Ramos (cell line): Measurements from ENCODE around the gene ABHD2.
"Not testable (repeated sequence)": the region's sequence is repeated elsewhere in the genome, so short reads cannot be mapped to it uniquely, and the experiment has no call there.

Experiments
- in situ Hi-C: fragments of 300-500 bp; cut with MboI; formaldehyde crosslinking; loops from one replicate; pipeline ENCODE4 v1.14.3; 2022; ENCODE audit warnings: low sequenced_read_pairs; ENCODE audit not compliant: unreplicated experiment

The ABHD2 gene

DNA sequence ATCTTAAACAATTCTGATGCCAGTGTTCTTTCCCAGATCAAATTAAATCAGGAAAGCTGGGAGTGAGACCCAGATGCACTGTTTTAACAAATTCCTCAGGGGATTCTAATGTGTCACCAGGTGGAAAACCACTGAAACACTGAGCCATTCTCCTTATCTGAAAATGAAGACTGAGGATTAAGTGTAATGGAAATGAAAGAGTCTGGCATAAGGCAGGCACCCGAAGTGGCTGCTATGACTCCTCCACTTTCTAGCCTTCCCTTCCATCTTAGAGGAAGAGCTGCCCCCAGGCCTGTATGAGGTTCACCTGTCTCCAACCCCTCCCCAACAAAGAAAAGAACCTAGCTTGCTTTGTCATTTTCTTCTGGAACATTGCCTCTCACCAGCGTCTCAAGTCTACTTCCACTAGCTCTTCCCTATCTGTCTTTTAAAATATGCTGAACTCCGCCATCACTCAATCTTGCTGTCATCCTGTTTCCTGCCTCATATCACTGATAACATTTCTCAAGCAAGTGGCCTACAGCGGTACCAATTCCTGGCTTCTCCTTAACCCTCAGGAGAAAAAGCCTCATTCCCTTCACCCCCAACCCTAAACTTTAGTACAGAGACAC lies 13.7 kb upstream of the ABHD2 start:
- in situ Hi-C loops: no loop called here

DNA sequence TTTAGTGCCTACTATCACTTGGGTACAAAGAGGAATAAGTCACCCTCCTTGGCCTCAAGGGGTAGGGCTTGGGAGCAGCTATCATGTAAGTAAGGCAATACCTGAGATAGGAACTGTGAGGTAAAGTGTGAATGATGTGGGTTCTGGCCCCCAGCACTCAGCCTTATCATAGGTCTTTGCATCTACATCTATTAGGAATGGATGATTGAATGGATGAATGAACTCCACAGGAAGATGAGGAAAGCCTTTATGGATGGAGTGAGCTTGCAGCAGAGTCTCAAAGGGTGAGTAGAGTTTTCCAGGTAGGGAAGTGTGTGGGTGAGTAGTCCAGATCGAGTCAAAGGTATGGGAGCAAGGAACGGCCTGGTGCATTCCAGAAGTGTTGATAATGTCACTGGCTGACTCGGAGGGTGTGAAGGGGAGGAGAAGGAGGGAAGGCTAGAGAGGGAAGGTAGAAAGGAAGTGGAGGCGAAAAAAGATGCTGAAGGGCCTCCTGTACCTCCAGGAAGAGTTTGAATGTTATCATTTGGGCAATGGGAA lies 13.1 kb upstream of the ABHD2 start:
- in situ Hi-C loops: no loop called here

DNA sequence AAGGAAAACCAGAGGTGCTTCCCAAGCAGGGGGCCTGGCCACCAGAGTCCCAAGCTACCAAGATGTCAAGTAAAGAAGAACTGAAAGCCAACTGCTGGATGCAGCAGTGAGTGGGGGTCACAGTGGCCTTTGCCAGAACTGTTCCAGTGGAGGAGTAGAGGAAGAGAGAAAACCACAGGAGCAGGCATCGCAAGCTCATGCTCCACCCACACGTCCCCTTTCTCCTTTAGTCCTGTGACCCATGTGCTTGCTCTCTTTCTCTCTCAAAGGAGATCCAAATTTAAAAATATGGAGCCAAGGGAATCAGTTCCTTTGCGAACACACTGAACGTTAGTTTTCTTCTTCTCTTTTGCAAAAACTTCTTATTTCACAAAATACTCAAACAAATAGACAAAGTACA lies 12.4 kb upstream of the ABHD2 start:
- in situ Hi-C loops: no loop called here

DNA sequence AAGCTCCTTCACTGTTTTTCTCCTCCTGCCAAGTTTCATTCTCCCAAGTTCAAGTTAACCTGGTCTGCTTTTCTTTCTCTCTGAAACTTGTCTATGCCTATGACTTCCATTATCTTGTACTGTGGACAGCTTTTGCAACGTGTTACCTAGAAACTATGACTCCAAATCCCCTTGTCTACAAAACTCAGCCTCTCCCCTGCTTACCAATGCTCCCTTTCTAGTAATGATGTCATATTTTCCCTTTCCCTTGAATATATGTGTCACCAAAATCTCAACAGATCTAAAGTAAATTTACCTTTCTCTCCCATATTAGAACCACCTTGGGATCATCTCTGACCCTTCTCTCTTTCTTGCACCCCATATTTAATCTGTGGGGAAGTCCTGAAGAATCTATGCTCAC lies 10.5 kb upstream of the ABHD2 start:
- in situ Hi-C loops: no loop called here

DNA sequence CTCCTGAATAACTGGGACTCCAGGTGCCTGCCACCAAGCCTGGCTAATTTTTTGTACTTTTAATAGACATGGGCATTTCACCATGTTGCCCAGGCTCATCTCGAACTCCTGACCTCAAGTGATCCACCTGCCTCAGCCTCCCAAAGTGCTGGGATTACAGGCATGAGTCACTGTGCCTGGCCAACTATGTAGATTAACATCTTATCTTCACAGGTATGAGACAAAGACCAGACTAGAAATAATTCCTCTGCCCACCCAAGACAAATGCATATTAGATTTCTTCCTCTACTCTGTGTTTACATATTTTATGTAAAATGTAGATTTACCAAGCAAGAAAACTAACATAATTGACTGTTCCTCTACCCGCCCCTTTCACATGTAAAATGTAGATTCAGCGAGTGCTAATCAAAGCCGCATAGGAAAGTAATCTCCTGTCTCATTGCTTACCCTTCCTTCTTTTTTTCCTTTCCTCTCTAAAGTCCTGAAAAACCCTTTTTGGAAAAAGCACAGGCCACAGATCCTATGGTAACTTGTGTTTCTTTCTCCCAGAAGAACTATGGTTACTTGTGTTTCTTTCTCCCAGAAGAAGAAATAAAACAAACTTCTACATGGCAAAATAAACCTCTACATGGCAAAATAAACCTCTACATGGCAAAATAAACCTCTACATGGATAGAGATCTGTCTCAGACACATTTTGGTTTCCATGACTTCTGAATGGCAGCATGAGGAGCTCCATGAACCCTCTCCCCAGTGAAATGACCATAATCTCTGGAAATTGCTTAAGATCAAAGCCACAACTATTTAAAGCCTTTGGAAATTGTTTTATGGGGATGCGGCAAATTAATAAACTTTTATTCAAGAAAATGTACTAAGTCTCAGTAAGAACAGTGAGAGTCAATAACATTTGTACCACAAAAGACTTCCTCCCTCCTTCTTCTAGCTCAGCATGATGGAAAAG lies 9.1 kb upstream of the ABHD2 start:
- in situ Hi-C loops: no loop called here

DNA sequence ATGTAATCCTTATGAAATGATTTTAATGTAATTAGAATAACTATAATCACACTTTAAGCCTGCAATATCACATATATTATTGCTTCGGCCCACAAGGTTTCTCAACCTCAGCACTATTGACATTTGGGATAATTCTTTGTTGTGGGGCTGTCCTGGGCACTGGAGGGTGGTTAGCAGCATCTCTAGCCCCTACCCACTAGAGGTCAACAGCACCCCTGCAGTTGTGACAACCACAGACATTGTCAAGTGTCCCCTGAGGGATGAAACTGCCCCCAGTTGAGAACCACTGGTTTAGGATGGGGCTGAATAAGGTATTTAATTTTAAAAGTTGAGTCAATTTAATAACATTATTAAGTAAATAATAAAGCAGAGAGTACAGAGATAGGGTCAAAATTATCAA lies 6.4 kb upstream of the ABHD2 start:
- in situ Hi-C loops: no loop called here

DNA sequence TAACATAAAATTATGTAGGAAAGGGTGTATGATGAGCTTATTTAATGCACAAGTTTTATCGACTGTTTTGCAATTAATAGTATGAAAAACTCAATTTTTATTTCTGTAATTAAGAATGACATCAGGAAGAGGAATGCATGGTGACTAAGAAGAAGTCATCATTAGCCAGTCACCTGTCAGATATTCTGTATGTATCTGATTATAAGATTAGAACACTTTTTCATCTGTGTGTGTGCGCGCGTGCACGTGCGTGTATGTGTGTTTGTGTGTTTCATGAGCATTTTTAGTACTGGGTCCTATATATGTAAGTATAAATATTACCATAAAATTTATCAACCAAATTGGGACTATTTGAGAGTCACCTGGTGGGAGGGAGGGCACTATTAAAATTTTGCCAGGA lies 5.0 kb upstream of the ABHD2 start:
- in situ Hi-C loops: no loop called here

DNA sequence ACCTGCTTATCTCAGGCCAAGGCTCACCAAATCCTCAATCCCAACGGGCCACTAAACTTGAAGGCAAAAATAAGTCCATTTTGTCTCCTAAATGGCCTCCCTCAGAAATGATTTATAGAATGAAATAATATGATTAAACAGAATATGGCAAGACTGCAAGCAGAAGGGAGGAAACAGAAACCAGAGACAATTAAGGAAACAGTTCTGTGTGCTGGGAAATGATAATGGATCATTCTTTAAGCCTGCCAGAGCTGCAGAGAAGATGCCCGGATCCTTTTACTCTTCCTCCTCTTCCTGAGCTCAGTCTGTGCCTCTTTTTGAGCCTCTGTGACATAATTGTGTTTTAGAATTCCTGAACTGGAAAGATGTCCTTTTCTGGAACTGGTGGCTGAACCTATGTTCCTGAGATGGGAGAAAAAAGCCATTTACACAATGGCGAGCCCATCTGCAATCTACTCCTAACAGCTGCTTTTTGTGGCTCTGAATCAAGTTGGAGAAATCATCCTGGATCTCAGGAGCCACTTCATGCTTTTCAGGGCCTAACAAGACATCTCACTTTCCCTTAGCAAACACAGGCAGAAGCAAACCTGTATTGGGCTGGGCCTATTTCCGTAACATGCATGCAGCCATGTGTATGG lies 2.8 kb upstream of the ABHD2 start:
- in situ Hi-C loops: no loop called here

DNA sequence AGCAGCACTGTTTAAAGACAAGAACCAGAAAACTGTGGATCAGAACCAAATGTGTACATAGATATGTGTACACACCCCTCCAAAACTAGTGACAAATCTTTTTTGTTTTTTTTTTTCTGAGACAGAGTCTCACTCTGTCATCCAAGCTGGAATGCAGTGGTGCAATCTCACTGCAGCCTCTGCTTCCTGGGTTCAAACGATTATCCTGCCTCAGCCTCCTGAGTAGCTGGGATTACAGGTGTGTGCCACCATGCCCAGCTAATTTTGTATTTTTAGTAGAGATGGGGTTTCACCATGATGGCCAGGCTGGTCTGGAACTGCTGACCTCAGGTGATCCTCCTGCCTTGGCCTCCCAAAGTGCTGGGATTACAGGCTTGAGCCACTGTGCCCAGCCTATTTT lies 2.3 kb upstream of the ABHD2 start:
- in situ Hi-C loops: not testable (repeated sequence)

DNA sequence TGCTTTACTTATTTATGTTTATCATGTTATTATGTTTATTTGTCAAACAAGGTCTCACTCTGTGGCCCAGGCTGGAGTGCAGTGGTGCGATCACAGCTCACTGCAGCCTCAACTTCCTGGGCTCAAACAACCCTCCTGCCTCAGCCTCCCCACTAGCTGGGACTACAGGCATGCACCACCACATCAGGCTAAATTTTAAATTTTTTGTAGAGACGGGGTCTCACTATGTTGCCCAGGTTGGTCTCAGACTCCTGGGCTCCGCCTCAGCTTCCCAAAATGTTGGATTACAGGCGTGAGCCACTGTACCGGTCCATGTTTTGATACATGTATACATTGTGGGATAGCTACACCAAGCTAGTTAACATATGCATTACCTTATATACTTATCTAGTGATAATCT lies 1.9 kb upstream of the ABHD2 start:
- in situ Hi-C loops: not testable (repeated sequence)

DNA sequence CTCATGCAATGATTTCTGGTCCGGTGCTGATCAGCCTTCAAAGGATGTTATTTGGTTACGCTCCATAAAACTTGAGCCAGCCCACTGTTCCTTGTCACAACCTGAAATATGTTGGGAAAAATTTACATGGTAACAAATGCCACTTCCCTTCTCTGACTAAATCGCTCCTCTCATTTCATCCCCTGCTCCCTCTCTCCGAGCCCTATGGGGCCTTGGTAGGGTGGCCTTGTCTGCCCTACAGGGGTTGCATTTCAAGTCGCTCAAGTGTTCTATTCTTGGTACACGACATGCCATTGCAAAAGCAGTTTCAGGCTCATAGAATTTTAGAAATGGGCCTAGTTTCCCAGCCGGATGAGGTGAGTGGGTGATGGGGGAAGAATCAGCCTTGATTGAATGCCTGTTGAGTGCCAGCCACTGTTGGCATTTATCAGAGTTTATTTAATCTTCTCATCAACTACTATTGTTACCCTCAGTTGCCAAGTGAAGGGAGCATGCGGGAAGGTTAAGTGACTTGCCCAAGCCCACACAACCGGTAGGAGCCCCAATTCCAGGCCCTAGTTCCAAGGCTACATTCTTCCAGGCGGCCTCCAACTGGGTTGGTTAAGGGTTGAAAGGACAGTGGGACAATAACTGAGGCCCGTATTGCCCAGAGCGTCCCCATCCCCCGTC lies 961 bp upstream of the ABHD2 start:
- in situ Hi-C loops: no loop called here

DNA sequence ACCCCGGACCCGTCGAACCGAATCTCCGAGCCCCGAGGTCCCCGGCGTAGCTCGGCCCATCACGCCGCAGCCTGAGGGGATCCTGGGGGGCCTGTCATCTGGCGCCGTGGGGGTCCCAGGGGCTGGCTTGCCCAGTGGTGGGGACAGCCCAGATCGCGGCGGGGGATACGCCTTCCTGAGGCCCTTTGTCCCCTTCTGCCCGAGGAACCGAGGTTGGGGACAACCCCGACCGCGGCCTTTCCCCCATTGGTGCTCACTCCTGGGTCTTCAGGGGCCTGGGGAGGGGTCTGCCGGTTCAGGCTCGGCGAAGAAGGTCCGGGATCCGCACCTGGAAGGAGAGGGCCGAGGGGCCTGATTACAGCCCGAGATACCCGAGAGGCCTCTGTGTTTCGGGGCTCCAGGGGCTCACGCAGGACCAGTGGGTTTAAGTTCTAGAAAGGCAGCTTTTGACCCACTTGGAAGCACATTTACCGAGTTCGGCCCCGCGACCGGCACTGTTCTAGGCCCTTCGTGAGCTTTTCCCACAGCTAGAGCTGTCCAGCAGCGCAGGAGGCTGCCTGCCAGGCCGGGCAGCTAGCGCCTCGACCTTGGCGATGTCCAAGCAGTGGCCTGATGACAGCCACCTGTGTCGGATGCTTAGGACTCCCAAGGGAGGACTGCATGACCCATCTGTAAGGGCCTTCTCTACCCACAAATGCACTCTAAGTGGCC lies 504 bp downstream of the ABHD2 start:
- in situ Hi-C loops: no loop called here

DNA sequence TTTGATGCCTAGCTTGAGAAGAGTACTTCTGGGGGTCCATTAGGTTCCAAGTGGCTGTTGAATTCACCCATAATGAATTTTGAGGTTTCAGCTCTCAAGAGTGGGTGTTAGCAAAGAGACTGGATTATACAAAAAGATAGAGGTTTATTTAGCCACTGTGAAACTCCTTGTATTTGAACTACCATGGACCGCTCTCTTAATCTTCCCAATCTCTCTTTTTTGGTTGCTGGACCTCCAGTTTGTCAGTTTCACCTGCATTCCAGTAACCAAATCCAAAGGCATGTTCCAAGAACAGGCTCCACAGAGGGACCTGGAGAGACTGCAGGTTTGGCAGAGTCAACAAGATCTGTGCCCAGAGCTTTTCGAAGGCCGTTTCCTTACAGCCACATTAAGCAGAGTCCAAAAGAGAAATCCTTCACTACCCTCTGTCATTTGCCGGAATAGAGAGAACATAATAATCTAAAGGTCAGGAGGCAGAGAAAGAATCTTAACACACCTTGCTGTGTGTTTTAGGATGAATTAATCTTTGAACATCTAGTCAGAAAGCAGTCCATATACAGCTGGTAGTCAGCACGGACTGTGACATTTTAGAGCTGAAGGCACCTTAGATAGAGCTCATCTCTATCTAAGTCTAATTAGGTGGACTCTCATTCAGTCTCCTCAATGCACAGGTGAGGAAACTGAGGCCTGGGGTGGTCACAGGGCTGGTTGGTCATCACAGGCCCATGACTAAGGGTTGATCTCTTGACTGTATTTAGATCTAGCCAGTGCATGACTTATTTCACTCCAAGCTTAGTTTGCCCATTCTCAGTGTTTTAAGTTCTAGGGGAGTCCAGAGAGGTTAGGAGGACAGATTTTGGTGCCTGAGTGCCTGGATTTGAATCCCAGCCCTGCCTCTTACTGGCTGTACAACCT lies 1.3 kb downstream of the ABHD2 start:
- in situ Hi-C loops: no loop called here

DNA sequence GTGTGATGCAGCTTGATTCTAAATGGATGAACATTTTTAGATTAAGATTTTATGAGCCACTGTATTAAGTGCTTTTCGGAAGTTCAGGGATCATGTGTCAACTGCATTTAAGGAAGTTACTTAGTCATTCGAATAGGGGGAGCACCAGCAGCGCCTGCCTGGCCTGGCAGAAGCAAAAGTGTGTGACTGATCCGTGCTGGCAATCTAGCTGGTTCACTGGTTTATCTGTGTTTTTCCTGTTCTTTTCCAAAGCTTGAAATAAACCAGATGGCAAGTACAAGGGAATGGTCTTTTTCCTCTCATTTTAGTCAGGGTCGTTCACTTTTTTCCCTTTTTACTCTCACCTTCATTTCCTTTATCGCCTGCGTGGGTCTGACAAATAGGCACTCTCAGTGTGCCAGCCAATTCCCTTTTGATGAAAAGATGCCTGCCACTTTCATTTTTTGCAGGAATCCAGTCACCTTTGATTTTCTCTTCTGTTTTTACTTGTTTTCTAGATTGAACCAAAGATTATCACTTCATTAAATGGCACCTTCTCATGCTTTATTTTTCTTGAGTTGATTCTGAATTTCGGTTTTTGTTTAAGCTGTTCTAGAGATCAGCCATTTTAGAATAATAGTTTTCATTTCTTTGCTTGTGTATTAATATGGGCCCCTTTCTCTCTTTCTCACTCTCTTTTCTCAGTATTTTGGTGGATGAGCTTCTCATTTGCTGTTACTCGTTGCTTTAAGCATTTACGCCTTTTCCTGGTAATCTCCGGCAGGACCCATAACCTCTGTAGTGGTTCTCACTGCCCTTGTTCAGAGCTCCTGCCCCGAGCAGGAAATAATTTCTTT lies 2.8 kb downstream of the ABHD2 start:
- in situ Hi-C loops: no loop called here

DNA sequence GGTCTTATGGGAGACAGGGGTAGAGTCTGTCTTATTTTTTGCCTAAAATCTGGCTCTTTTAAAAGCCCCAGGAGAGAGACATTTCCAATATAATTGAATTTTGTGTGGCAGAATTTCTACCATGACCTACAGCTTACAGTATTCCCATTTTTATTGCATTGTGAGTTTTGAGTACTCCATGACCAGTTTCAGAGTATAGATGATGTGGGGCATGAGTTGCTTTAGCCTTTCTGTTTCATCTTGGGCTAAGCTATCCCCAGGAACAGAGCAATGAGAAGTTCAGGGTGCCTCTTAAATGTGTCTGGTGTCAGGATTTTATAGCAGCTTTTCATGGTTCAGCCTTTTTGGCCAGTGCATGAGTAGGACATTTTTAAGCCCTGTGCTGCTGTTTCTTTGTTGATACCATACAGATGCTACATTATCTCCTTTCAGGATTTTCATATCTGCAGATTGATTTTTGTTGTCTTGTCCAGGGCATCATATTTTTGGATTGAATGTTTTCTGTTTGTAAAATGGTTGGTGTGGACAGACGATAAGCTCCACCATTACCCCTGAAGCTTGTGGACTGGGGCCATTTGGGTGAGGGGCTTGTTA lies 3.5 kb downstream of the ABHD2 start:
- in situ Hi-C loops: no loop called here

DNA sequence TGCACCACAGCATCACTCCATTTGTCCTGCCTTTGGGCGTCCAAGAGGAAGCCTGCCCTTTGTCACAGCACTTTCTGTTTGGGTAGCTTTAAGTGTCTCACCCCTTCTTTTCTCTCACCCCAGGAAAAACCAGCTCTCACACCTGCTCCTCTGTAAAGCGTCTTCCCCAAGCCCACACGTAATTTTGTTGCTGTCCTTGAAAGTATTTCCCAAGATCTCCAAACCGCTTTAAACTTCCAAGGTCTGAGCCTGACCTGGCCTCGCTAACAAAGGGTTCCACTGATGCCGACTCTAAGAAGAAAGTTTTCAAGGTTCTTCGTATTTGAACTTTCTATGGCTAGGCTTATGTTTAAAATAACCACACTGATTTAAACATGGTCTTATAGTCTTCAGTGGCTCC lies 5.3 kb downstream of the ABHD2 start:
- in situ Hi-C loops: no loop called here

DNA sequence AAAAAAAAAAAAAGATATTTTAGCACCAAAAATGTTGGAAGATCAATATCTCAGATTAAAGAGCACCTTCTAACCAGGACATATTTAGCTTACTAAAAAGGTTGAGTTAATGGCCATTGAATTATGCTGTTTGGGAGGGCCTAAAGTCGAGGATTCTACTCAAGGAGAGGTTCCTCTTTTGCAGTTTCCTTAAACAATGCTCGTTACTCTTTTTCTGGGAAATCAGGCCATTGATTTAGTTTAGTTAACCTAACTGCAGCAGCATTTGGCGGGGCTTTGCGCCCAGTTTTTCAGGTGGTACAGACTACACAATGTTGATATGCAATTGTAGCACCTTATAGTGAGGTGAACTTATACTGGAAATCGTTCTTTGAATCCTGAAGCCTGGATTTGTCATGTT lies 6.8 kb downstream of the ABHD2 start:
- in situ Hi-C loops: no loop called here

DNA sequence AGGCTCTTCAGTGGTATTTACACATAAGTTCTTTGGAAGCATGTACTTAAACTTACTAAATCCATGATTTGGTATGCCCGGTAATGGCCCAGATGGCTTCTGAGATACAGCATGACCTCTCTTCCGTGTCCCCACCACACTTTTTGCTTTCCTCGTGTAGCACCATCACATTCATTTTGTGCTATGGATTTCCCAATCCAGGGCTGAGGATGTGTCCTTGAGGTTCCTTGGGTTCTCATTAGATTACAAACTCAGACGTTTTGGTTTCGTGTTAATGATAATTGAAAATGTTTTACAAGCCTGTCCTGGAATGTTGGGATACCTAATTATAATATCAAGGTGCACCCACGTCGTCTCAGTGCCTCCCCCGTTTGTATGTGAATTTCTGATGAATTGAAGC lies 7.3 kb downstream of the ABHD2 start:
- in situ Hi-C loops: no loop called here
